ENCODE data around the gene KLHL35.

The KLHL35 gene

GRCh38 chr11:75467311-75467710 is 34.3 kb upstream of the KLHL35 start:
- H3K4me3 ChIP-seq (ENCODE audit: low read depth, low read length): no peak overlapping the region
- no peak for DNase-seq (ENCODE audit: low read depth)
- no peak for TF ChIP-seq CTCF (IDR thresholded peaks at IDR 0.05; ENCODE audit: insufficient read depth, low read depth, low read length, missing control alignments)

- H3K4me3 ChIP-seq (ENCODE audit: low read depth, low read length): no peak overlapping the region
- DNase-seq (ENCODE audit: low read depth): no peak
- no peak for TF ChIP-seq CTCF (IDR thresholded peaks at IDR 0.05; ENCODE audit: insufficient read depth, low read depth, low read length, missing control alignments)
Observed at GRCh38 chr11:75465701-75466531, 32.9 kb upstream of the KLHL35 start.

- H3K4me3 ChIP-seq (ENCODE audit: low read depth, low read length): no peak overlapping the region
- no peak for TF ChIP-seq CTCF (IDR thresholded peaks at IDR 0.05; ENCODE audit: insufficient read depth, low read depth, low read length, missing control alignments)
- DNase-seq (ENCODE audit: low read depth): no peak
Observed at GRCh38 chr11:75463106-75463774, 30.2 kb upstream of the KLHL35 start.

- TF ChIP-seq CTCF (IDR thresholded peaks at IDR 0.05; ENCODE audit: insufficient read depth, low read depth, low read length, missing control alignments): no peak
- no peak for DNase-seq (ENCODE audit: low read depth)
- no peak overlapping the region for H3K4me3 ChIP-seq (ENCODE audit: low read depth, low read length)
Observed at GRCh38 chr11:75462117-75462653, 29.2 kb upstream of the KLHL35 start.

GRCh38 chr11:75461151-75461550 is 28.1 kb upstream of the KLHL35 start:
- TF ChIP-seq CTCF (IDR thresholded peaks at IDR 0.05; ENCODE audit: insufficient read depth, low read depth, low read length, missing control alignments): no peak

GRCh38 chr11:75456596-75457183 is 23.7 kb upstream of the KLHL35 start:
- H3K4me3 ChIP-seq (ENCODE audit: low read depth, low read length): no peak overlapping the region
- no peak for DNase-seq (ENCODE audit: low read depth)
- no peak for TF ChIP-seq CTCF (IDR thresholded peaks at IDR 0.05; ENCODE audit: insufficient read depth, low read depth, low read length, missing control alignments)

More at GRCh38 chr11:75461151-75461550, 28.1 kb upstream of the KLHL35 start:
- H3K4me3 ChIP-seq (ENCODE audit: low read depth, low read length): no peak overlapping the region
- no peak for DNase-seq (ENCODE audit: low read depth)
